Liver (tissue), 9 donors: ENCODE data around the gene PLPP4. TPM values are rescaled to one million over a fixed set of nuclear protein-coding genes. Genes with fewer than 3 reads are reported as not detected.

Experiments used
- DNase-seq: peaks from one replicate; pipeline ENCODE4 v3.0.0-alpha.2; 2017; ENCODE audit warnings: low spot score
- H3K27ac ChIP-seq, 2 donors: one replicate each; pipeline ENCODE4 v1.7.0; 2013; ENCODE audit warnings: inconsistent platforms in 2 of 2, low read length in 2 of 2, control low read depth in 1 of 2, low read depth in 1 of 2, mild to moderate bottlenecking in 1 of 2
- H3K27me3 ChIP-seq, 4 donors: one replicate each; pipeline versions ENCODE4 v1.6.1 to v1.7.0; 2013; ENCODE audit warnings: low read length in 3 of 4, inconsistent platforms in 1 of 4, mild to moderate bottlenecking in 1 of 4, moderate library complexity in 1 of 4; ENCODE audit not compliant: control insufficient read depth in 4 of 4, insufficient read depth in 4 of 4
- H3K36me3 ChIP-seq, 4 donors: one replicate each; pipeline versions ENCODE4 v1.6.1 to v1.7.0; 2013; ENCODE audit warnings: low read length in 3 of 4, mild to moderate bottlenecking in 3 of 4, low read depth in 1 of 4, moderate library complexity in 1 of 4; ENCODE audit not compliant: control insufficient read depth in 4 of 4, insufficient read depth in 3 of 4
- H3K4me1 ChIP-seq, 4 donors: one replicate each; pipeline versions ENCODE4 v1.6.1 to v1.7.0; 2013; ENCODE audit warnings: low read length in 3 of 4, mild to moderate bottlenecking in 3 of 4, moderate library complexity in 1 of 4; ENCODE audit not compliant: control insufficient read depth in 4 of 4, insufficient read depth in 4 of 4
- H3K4me3 ChIP-seq, 3 donors: one replicate each; pipeline versions ENCODE4 v1.6.1 to v1.7.0; 2013; ENCODE audit warnings: low read length in 3 of 3, control low read depth in 1 of 3, low read depth in 1 of 3, mild to moderate bottlenecking in 1 of 3
- H3K9ac ChIP-seq, 2 donors: one replicate each; pipeline ENCODE4 v1.7.0; 2013; ENCODE audit warnings: low read length in 2 of 2, mild to moderate bottlenecking in 2 of 2, moderate library complexity in 2 of 2, control low read depth in 1 of 2, low read depth in 1 of 2
- H3K9me3 ChIP-seq, 4 donors: one replicate each; pipeline versions ENCODE4 v1.6.1 to v1.7.0; 2013; ENCODE audit warnings: low read length in 3 of 4; ENCODE audit not compliant: control insufficient read depth in 4 of 4
- ATF3 ChIP-seq: IDR thresholded peaks from 2 replicates; pipeline ENCODE4 v1.6.1; 2016; ENCODE audit warnings: antibody characterized with exemption
- CTCF ChIP-seq: fragments of 150-350 bp; IDR thresholded peaks from 2 replicates; pipeline ENCODE4 v1.5.1; 2017; ENCODE audit warnings: improper control_type of control experiment, low read depth, low read length; ENCODE audit not compliant: missing input control
- EGR1 ChIP-seq, 2 donors: IDR thresholded peaks; 2 replicates each; pipeline ENCODE4 v1.6.1; 2016 to 2018; ENCODE audit warnings: antibody characterized with exemption in 2 of 2, low read depth in 2 of 2
- GABPA ChIP-seq, 2 donors: IDR thresholded peaks in 1 of 2; conservative IDR thresholded peaks in 1 of 2; 2 replicates each; pipeline ENCODE4 v1.6.1; 2016; ENCODE audit warnings: antibody characterized with exemption in 2 of 2, mild to moderate bottlenecking in 1 of 2, moderate library complexity in 1 of 2
- HNF4A ChIP-seq, 2 donors: conservative IDR thresholded peaks; 2 replicates each; pipeline ENCODE4 v1.6.1; 2016; ENCODE audit warnings: antibody characterized with exemption in 2 of 2, mild to moderate bottlenecking in 2 of 2
- HNF4G ChIP-seq: IDR thresholded peaks from 2 replicates; pipeline ENCODE4 v1.6.1; 2016; ENCODE audit warnings: antibody characterized with exemption
- JUND ChIP-seq, 2 donors: IDR thresholded peaks; 2 replicates each; pipeline ENCODE4 v1.6.1; 2016; ENCODE audit warnings: antibody characterized with exemption in 2 of 2
- MAX ChIP-seq: IDR thresholded peaks from 2 replicates; pipeline ENCODE4 v1.6.1; 2016; ENCODE audit warnings: antibody characterized with exemption
- NR2F2 ChIP-seq: IDR thresholded peaks from 2 replicates; pipeline ENCODE4 v1.6.1; 2016; ENCODE audit warnings: antibody characterized with exemption
- RAD21 ChIP-seq, 2 donors: IDR thresholded peaks; 2 replicates each; pipeline ENCODE4 v1.6.1; 2016; ENCODE audit warnings: antibody characterized with exemption in 2 of 2, mild to moderate bottlenecking in 2 of 2
- REST ChIP-seq: IDR thresholded peaks from 2 replicates; pipeline ENCODE4 v1.6.1; 2016; ENCODE audit warnings: antibody characterized with exemption, mild to moderate bottlenecking
- RXRA ChIP-seq, 2 donors: IDR thresholded peaks; 2 replicates each; pipeline ENCODE4 v1.6.1; 2017 to 2018; ENCODE audit warnings: antibody characterized with exemption in 2 of 2, mild to moderate bottlenecking in 1 of 2
- SP1 ChIP-seq: IDR thresholded peaks from 2 replicates; pipeline ENCODE4 v1.6.1; 2018; ENCODE audit warnings: antibody characterized with exemption, mild to moderate bottlenecking
- TAF1 ChIP-seq: conservative IDR thresholded peaks from 2 replicates; pipeline ENCODE4 v1.6.1; 2016; ENCODE audit warnings: antibody characterized with exemption, mild to moderate bottlenecking
- YY1 ChIP-seq: IDR thresholded peaks from 2 replicates; pipeline ENCODE4 v1.6.1; 2016; ENCODE audit warnings: antibody characterized with exemption, mild to moderate bottlenecking
- ZBTB33 ChIP-seq: IDR thresholded peaks from 2 replicates; pipeline ENCODE4 v1.6.1; 2016; ENCODE audit warnings: antibody characterized with exemption
- WGBS: extraction: QIAGEN DNeasy Blood & Tissue Kit; methylation state at CpG from one replicate; pipeline ENCODE4 v1.1.7; 2013; 5-methylcytosine and 5-hydroxymethylcytosine counted together
- polyA plus RNA-seq, 2 donors: library from polyadenylated mRNA; stranded (reverse) in 1 of 2; unstranded in 1 of 2; fragments of 200-250 nt in 1 of 2; fragments of >200 nt in 1 of 2; fragmentation: Nextera tagmentation in 1 of 2; extraction: Ambion mirVana in 1 of 2; gene quantifications; one replicate each; pipeline versions ENCODE4 v1.2.1 to v1.2.3, GENCODE V29; 2013 to 2015
- total RNA-seq, 2 donors: library from RNA; depleted of rRNA; stranded (reverse); fragments of >200 nt; gene quantifications; one replicate each; pipeline ENCODE4 v1.2.3, GENCODE V29; 2014
- donor health status: healthy.
- donor health status: healthy.
- donor health status: healthy.
- donor health status: healthy.
- donor health status: healthy.

PLPP4 gene
- total and polyA plus RNA-seq, 4 donors: 0.14 to 2.8 (median 0.93) TPM

GRCh38 chr10:120507175-120507574 lies 50.1 kb downstream of the PLPP4 start (continued):
- no peak for TF ChIP-seq SP1
- no peak for TF ChIP-seq NR2F2
- TF ChIP-seq HNF4A (conservative IDR thresholded peaks at IDR 0.05): no peak
- TF ChIP-seq GABPA (IDR thresholded peaks at IDR 0.05 in 1 of 2, conservative IDR thresholded peaks at IDR 0.05 in 1 of 2): no peak
- no peak for TF ChIP-seq TAF1
- TF ChIP-seq EGR1 (IDR thresholded peaks at IDR 0.05; ENCODE audit: low read depth in 2 of 2): no peak
- TF ChIP-seq YY1: no peak
- TF ChIP-seq ATF3: no peak
- no peak for TF ChIP-seq RAD21 (IDR thresholded peaks at IDR 0.05)

- TF ChIP-seq RAD21 (IDR thresholded peaks at IDR 0.05): no peak
- TF ChIP-seq RXRA (IDR thresholded peaks at IDR 0.05): no peak
- TF ChIP-seq HNF4A (conservative IDR thresholded peaks at IDR 0.05): no peak
- no peak for TF ChIP-seq EGR1 (IDR thresholded peaks at IDR 0.05; ENCODE audit: low read depth in 2 of 2)
- no peak for TF ChIP-seq ATF3
- TF ChIP-seq MAX: no peak
- TF ChIP-seq GABPA (IDR thresholded peaks at IDR 0.05 in 1 of 2, conservative IDR thresholded peaks at IDR 0.05 in 1 of 2): no peak
- TF ChIP-seq CTCF: no peak
- TF ChIP-seq REST: no peak
- no peak for TF ChIP-seq JUND (IDR thresholded peaks at IDR 0.05)
- Histone ChIP-seq H3K9me3 (no peaks in the 10 kb centered on the region), H3K4me3 (no peak overlapping the region), H3K27me3 (peaks cover 0 to 3% (median under 1%) of the 10 kb centered on the region in 4 donors), H3K4me1 (no peaks in the 10 kb centered on the region), H3K9ac (no peak overlapping the region), H3K27ac (no peak overlapping the region), H3K36me3 (no peaks in the 10 kb centered on the region)
- DNase-seq: no peak
- WGBS: 73% methylated on average over 2 of the region's 2 CpGs
These were observed 50.6 kb downstream of the PLPP4 start for GRCh38 chr10:120507651-120508050.

- Histone ChIP-seq H3K4me3 (no peak overlapping the region), H3K27ac (no peak overlapping the region), H3K4me1 (no peaks in the 10 kb centered on the region), H3K9ac (no peak overlapping the region), H3K36me3 (no peaks in the 10 kb centered on the region), H3K27me3 (peaks cover 0 to 3% (median under 1%) of the 10 kb centered on the region in 4 donors), H3K9me3 (no peaks in the 10 kb centered on the region)
- DNase-seq: no peak
- TF ChIP-seq HNF4G (no peak), GABPA (IDR thresholded peaks at IDR 0.05 in 1 of 2, conservative IDR thresholded peaks at IDR 0.05 in 1 of 2) (no peak), ZBTB33 (no peak), REST (no peak), YY1 (no peak), MAX (no peak), HNF4A (conservative IDR thresholded peaks at IDR 0.05) (no peak)
- 69% methylated on average over 7 of the region's 7 CpGs for WGBS
These were observed 51.4 kb downstream of the PLPP4 start for GRCh38 chr10:120508393-120508792.
